PC-3 (cell line): ENCODE results near the gene PCDHA2. TPM values are rescaled to one million over a fixed set of nuclear protein-coding genes. Genes with fewer than 3 reads are reported as not detected.
"Not testable (repeated sequence)": the region's sequence is repeated elsewhere in the genome, so short reads cannot be mapped to it uniquely, and the experiment has no call there.

Experiments
- ATAC-seq: fragments of 200-7000 bp; cut with Tn5 transposase; 2 replicates; pipeline ENCODE4 v1.9.1; 2020; ENCODE audit warnings: mild to moderate bottlenecking, moderate library complexity
- BruUV-seq: library from RNA; stranded (reverse); fragments of 400-500 nt; replicated peaks from 2 replicates; lab custom pipeline; 2021; lab: Mats Ljungman, UMichigan
- CTCF ChIA-PET: fragments of 300-600 bp; sonication (Branson Sonifier 250); formaldehyde crosslinking; loops from one replicate; lab custom pipeline; 2022; ENCODE audit warnings: antibody characterized with exemption; lab: Charles Lee
- POLR2A ChIA-PET: fragments of 300-600 bp; sonication (Branson Sonifier 250); formaldehyde crosslinking; loops from one replicate; lab custom pipeline; 2022; ENCODE audit warnings: antibody characterized with exemption; ENCODE audit not compliant: unreplicated experiment; lab: Charles Lee
- DNase-seq: peaks from one replicate; pipeline ENCODE4 v3.0.0-alpha.2; 2015
- H2AFZ ChIP-seq: fragments of 300-600 bp; sonication (generic); 2 replicates; pipeline ENCODE4 v1.6.0; 2016; ENCODE audit warnings: antibody characterized with exemption, low read length
- H3F3A ChIP-seq: fragments of 300-600 bp; sonication (generic); one replicate; pipeline ENCODE4 v1.6.0; 2017; ENCODE audit warnings: antibody characterized with exemption, low read length, control low read depth, mild to moderate bottlenecking; ENCODE audit not compliant: unreplicated experiment
- H3K27ac ChIP-seq: fragments of 300-600 bp; sonication (generic); 2 replicates; pipeline ENCODE4 v1.5.1; 2016; ENCODE audit warnings: mild to moderate bottlenecking, low read length
- H3K27me3 ChIP-seq: fragments of 300-600 bp; sonication (generic); 2 replicates; pipeline ENCODE4 v1.6.1; 2016; ENCODE audit warnings: low read length, mixed read lengths
- H3K36me3 ChIP-seq: fragments of 300-600 bp; sonication (generic); 2 replicates; pipeline ENCODE4 v1.6.1; 2016; ENCODE audit warnings: low read depth, mixed run types, low read length, mixed read lengths
- H3K4me1 ChIP-seq: fragments of 300-600 bp; sonication (generic); 2 replicates; pipeline ENCODE4 v1.5.1; 2016; ENCODE audit warnings: low read length; ENCODE audit not compliant: insufficient read depth
- H3K4me2 ChIP-seq: fragments of 300-600 bp; sonication (generic); 2 replicates; pipeline ENCODE4 v1.6.0; 2016; ENCODE audit warnings: low read length
- H3K4me3 ChIP-seq: fragments of 300-600 bp; sonication (generic); 2 replicates; pipeline ENCODE4 v1.5.1; 2016; ENCODE audit warnings: mild to moderate bottlenecking, low read length, mixed read lengths
- H3K79me2 ChIP-seq: fragments of 300-600 bp; sonication (generic); 2 replicates; pipeline ENCODE4 v1.6.1; 2017; ENCODE audit warnings: low read length, mixed read lengths
- H3K9ac ChIP-seq: fragments of 300-600 bp; sonication (generic); 2 replicates; pipeline ENCODE4 v1.6.0; 2016; ENCODE audit warnings: mild to moderate bottlenecking, low read length
- H3K9me2 ChIP-seq: fragments of 300-600 bp; sonication (generic); replicated peaks from 2 replicates; pipeline ENCODE4 v1.6.1; 2016; ENCODE audit warnings: mixed run types, low read length, mixed read lengths
- H3K9me3 ChIP-seq: fragments of 300-600 bp; sonication (generic); 2 replicates; pipeline ENCODE4 v1.6.1; 2016; ENCODE audit warnings: low read length, mixed read lengths
- H4K20me1 ChIP-seq: fragments of 300-600 bp; sonication (generic); 2 replicates; pipeline ENCODE4 v1.6.1; 2016; ENCODE audit warnings: low read length, mixed read lengths
- CTCF ChIP-seq: fragments of 300-600 bp; sonication (generic); conservative IDR thresholded peaks from 2 replicates; pipeline ENCODE4 v1.5.1; 2017; ENCODE audit warnings: antibody characterized with exemption, low read depth, mild to moderate bottlenecking, low read length
- EZH2 ChIP-seq: fragments of 300-600 bp; sonication (generic); IDR thresholded peaks from one replicate; pipeline ENCODE4 v1.6.1; 2017; ENCODE audit warnings: antibody characterized with exemption, mild to moderate bottlenecking, low read length; ENCODE audit not compliant: unreplicated experiment
- EZH2phosphoT487 ChIP-seq: fragments of 300-600 bp; sonication (generic); IDR thresholded peaks from 2 replicates; pipeline ENCODE4 v1.6.1; 2018; ENCODE audit warnings: mild to moderate bottlenecking, antibody characterized with exemption, low read length, borderline replicate concordance
- intact Hi-C: fragments of 100-400 bp; cut with micrococcal nuclease; formaldehyde crosslinking; loops from 2 replicates; pipeline ENCODE4 v1.9.0; 2023
- total RNA-seq: library from RNA; depleted of rRNA; stranded (reverse); fragments of >200 nt; gene quantifications from 2 replicates; pipeline ENCODE4 v1.2.3, GENCODE V29; 2014

The PCDHA2 gene
- total RNA-seq, 1 experiment from 2014 or later: not detected

- DNase-seq (no peak), ATAC-seq (no peak)
- TF ChIP-seq CTCF (no peak), EZH2phosphoT487 (no peak), EZH2 (no peak)
- no peak within 1 kb of the TSS for H3K9ac ChIP-seq
- H3K9me3 ChIP-seq: no peaks in the 10 kb centered on the region
- no peaks in the 10 kb centered on the region for H3K36me3 ChIP-seq
- H3F3A ChIP-seq: no peaks in the 10 kb centered on the region
- H3K27me3 ChIP-seq: no peaks in the 10 kb centered on the region
- no peak within 1 kb of the TSS for H3K27ac ChIP-seq
- no peak within 1 kb of the TSS for H2AFZ ChIP-seq
- no peak within 1 kb of the TSS for H3K4me3 ChIP-seq
- no TSS peak for BruUV-seq
- POLR2A ChIA-PET: no interaction called here
- no peaks in the 10 kb centered on the region for H3K79me2 ChIP-seq
- H3K9me2 ChIP-seq: no peaks in the 10 kb centered on the region
- no peaks in the 10 kb centered on the region for H4K20me1 ChIP-seq
- H3K4me2 ChIP-seq: no peak within 1 kb of the TSS
- intact Hi-C loops: no loop called here
- CTCF ChIA-PET: no interaction called here
- H3K4me1 ChIP-seq: no peaks in the 10 kb centered on the region
Observed at GRCh38 chr5:140827704-140828361, 33.2 kb downstream of the PCDHA2 start, which contains the start of gene PCDHA6. PCDHA6 (plus strand) TSS chr5:140827960; CDS start chr5:140828092, 132 bp downstream.

GRCh38 chr5:140828362-140828737 is 33.7 kb downstream of the PCDHA2 start:
- no peak for ATAC-seq
- Histone ChIP-seq H3F3A (no peaks in the 10 kb centered on the region), H3K4me3 (no peak overlapping the region), H3K9ac (no peak overlapping the region), H3K9me3 (no peaks in the 10 kb centered on the region), H3K36me3 (no peaks in the 10 kb centered on the region), H3K4me1 (no peaks in the 10 kb centered on the region), H3K4me2 (no peak overlapping the region), H3K9me2 (no peaks in the 10 kb centered on the region), H3K79me2 (no peaks in the 10 kb centered on the region), H4K20me1 (no peaks in the 10 kb centered on the region), H3K27me3 (no peaks in the 10 kb centered on the region), H3K27ac (no peak overlapping the region), H2AFZ (no peak overlapping the region)
- TF ChIP-seq EZH2phosphoT487 (no peak), EZH2 (no peak), CTCF (no peak)
- no TSS peak for BruUV-seq
- no peak for DNase-seq
- CTCF ChIA-PET: no interaction called here
- intact Hi-C loops: no loop called here
- POLR2A ChIA-PET: no interaction called here

GRCh38 chr5:140829511-140830501 is 35.2 kb downstream of the PCDHA2 start:
- DNase-seq, intact Hi-C loops, H3K27ac ChIP-seq, H3K9ac ChIP-seq, BruUV-seq, H3F3A ChIP-seq, H4K20me1 ChIP-seq, H3K36me3 ChIP-seq, CTCF ChIA-PET, H3K4me3 ChIP-seq, H3K4me2 ChIP-seq, H3K79me2 ChIP-seq, H3K9me3 ChIP-seq, H3K4me1 ChIP-seq, H3K9me2 ChIP-seq, H3K27me3 ChIP-seq, H2AFZ ChIP-seq, POLR2A ChIA-PET, ATAC-seq: not testable (repeated sequence)
